Common myeloid progenitor, CD34-positive (primary cell): ENCODE measurements around the gene MOV10.

Experiments
- CTCF ChIA-PET: fragments of 350-600 bp; sonication (Branson Sonifier 250); formaldehyde crosslinking; loops from one replicate; lab custom pipeline; 2021; ENCODE audit warnings: antibody characterized with exemption; lab: Charles Lee
- POLR2A ChIA-PET: fragments of 350-600 bp; sonication (Branson Sonifier 250); formaldehyde crosslinking; loops from one replicate; lab custom pipeline; 2021; ENCODE audit warnings: antibody characterized with exemption; lab: Charles Lee
- DNase-seq, 3 donors: peaks; one replicate each; pipeline versions ENCODE4 v3.0.0 to v3.0.0-alpha.2; 2013
- H3K27ac ChIP-seq, 2 experiments: 1 replicate in 1 of 2; 2 replicates in 1 of 2; pipeline ENCODE4 v1.7.0; 2013; ENCODE audit warnings: inconsistent platforms in 2 of 2, low read length in 2 of 2, mild to moderate bottlenecking in 2 of 2, low read depth in 1 of 2, moderate library complexity in 1 of 2; ENCODE audit not compliant: severe bottlenecking in 2 of 2, insufficient read depth in 1 of 2, poor library complexity in 1 of 2
- H3K27me3 ChIP-seq, 5 experiments: replicated peaks in 2 of 5; 1 replicate in 3 of 5; 2 replicates in 2 of 5; pipeline versions ENCODE4 v1.6.1 to v1.7.0; 2013; ENCODE audit warnings: low read length in 4 of 5, mild to moderate bottlenecking in 2 of 5, moderate library complexity in 2 of 5, inconsistent platforms in 1 of 5; ENCODE audit not compliant: insufficient read depth in 5 of 5, control insufficient read depth in 4 of 5
- H3K36me3 ChIP-seq, 4 experiments: 1 replicate in 2 of 4; 2 replicates in 2 of 4; pipeline versions ENCODE4 v1.6.1 to v1.7.0; 2013; ENCODE audit warnings: low read length in 3 of 4, control low read depth in 1 of 4, mild to moderate bottlenecking in 1 of 4; ENCODE audit not compliant: control insufficient read depth in 4 of 4, insufficient read depth in 4 of 4
- H3K4me1 ChIP-seq, 4 experiments: 1 replicate in 3 of 4; 2 replicates in 1 of 4; pipeline versions ENCODE4 v1.6.1 to v1.7.1; 2013; ENCODE audit warnings: low read length in 3 of 4, mild to moderate bottlenecking in 3 of 4, control low read depth in 1 of 4, inconsistent platforms in 1 of 4, moderate library complexity in 1 of 4; ENCODE audit not compliant: control insufficient read depth in 4 of 4, insufficient read depth in 4 of 4; ENCODE audit errors: control extremely low read depth in 1 of 4
- H3K4me3 ChIP-seq, 7 experiments: 1 replicate in 4 of 7; 2 replicates in 3 of 7; pipeline versions ENCODE4 v1.5.1 to v1.7.0; 2013; ENCODE audit warnings: mild to moderate bottlenecking in 7 of 7, low read length in 6 of 7, moderate library complexity in 6 of 7, inconsistent platforms in 2 of 7, low read depth in 2 of 7, control low read depth in 1 of 7; ENCODE audit not compliant: insufficient read depth in 4 of 7, control insufficient read depth in 1 of 7; ENCODE audit errors: extremely low read depth in 1 of 7
- H3K9me3 ChIP-seq, 5 experiments: 1 replicate in 4 of 5; 2 replicates in 1 of 5; pipeline versions ENCODE4 v1.6.1 to v1.7.1; 2013; ENCODE audit warnings: low read length in 4 of 5, mild to moderate bottlenecking in 2 of 5, inconsistent platforms in 1 of 5, low read depth in 1 of 5, moderate library complexity in 1 of 5; ENCODE audit not compliant: control insufficient read depth in 4 of 5, insufficient read depth in 2 of 5; ENCODE audit errors: control extremely low read depth in 1 of 5
- WGBS: methylation state at CpG from one replicate; pipeline ENCODE4 v1.1.5; 2013; ENCODE audit not compliant: insufficient coverage; 5-methylcytosine and 5-hydroxymethylcytosine counted together

MOV10 gene

GRCh38 chr1:112696578-112697314 is 22.3 kb downstream of the MOV10 start:
- ChIA-PET POLR2A (interaction anchor here (0.6 kb wide), 1 partner anchor 71 kb away, joined by 4 read pairs; no protein-coding TSS in a partner anchor), CTCF (interaction anchor here (0.5 kb wide), 1 partner anchor 144 kb away, joined by 3 read pairs; no protein-coding TSS in a partner anchor)
- Histone ChIP-seq H3K27me3 (no peaks in the 10 kb centered on the region), H3K36me3 (peaks cover 5 to 75% (median 53%) of the 10 kb centered on the region in 4 experiments), H3K4me1 (peaks cover 6 to 31% (median 25%) of the 10 kb centered on the region in 4 experiments), H3K9me3 (no peaks in the 10 kb centered on the region), H3K27ac (no peak overlapping the region), H3K4me3 (no peak overlapping the region)
- no peak for DNase-seq
- 100% methylated on average over 7 of the region's 7 CpGs for WGBS

GRCh38 chr1:112697781-112698201 is 23.3 kb downstream of the MOV10 start:
- Histone ChIP-seq H3K27me3 (no peaks in the 10 kb centered on the region), H3K4me3 (no peak overlapping the region), H3K27ac (no peak overlapping the region), H3K36me3 (peaks cover 5 to 69% (median 49%) of the 10 kb centered on the region in 4 experiments), H3K4me1 (peaks cover 8 to 35% (median 32%) of the 10 kb centered on the region in 4 experiments), H3K9me3 (no peaks in the 10 kb centered on the region)
- ChIA-PET CTCF (interaction anchor here (0.7 to 2.7 kb wide), 2 partner anchors 8 to 12 kb away, joined by 3 to 10 read pairs; no protein-coding TSS in a partner anchor), POLR2A (no interaction called here)
- 93% methylated on average over 3 of the region's 9 CpGs for WGBS
- no peak for DNase-seq

DNA sequence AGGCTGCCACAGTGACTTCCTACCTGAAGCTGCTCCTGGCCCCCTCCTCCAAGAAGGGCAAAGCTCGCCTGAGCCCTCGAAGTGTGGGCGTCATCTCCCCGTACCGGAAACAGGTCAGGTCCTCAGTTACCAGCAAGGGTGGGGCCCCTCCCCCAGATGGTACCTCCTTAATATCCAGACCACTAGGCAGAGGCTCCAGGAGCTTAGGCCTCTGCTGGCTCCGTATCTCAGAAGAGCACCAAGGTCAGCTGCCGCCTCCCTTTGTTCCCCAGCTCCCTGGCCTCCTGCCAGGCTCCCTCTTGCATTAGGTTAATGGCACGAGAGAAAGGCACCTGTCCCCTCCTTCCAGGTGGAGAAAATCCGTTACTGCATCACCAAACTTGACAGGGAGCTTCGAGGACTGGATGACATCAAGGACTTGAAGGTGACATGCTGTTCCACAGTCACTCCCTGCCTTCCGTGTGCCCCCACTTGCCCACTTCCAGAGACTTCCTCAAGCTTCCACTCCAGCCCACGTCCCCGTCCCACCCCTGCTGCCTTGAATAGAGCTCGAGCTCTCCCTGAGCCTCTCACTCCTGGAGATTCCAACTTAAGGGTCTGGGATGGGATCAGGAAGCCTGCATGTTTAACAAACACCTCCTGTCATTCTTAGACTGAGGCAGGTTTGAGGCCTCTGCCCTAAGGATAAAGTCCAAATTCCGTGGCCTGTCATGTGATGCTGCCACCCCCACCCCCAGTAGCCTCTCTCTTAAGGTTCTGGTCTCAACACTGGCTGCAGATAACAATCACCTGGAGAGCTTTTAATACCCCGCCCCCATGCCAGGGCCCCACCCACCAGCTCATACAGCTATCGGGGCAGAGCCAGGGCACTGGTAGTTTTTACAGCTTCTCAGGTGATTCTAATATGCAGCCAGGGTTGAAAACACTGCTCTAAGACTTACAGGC is 24.2 kb downstream of the MOV10 start:
- H3K4me3 ChIP-seq: no peak overlapping the region
- H3K36me3 ChIP-seq: peaks cover 3 to 65% (median 46%) of the 10 kb centered on the region in 4 experiments
- peak overlapping the region in 1 of 2 experiments; percentile 88 for H3K27ac ChIP-seq
- H3K9me3 ChIP-seq: no peaks in the 10 kb centered on the region
- H3K27me3 ChIP-seq: no peaks in the 10 kb centered on the region
- H3K4me1 ChIP-seq: peaks cover 8 to 37% (median 32%) of the 10 kb centered on the region in 4 experiments
- 93% methylated on average over 15 of the region's 17 CpGs for WGBS
- ChIA-PET POLR2A (interaction anchor here (1.4 kb wide), 1 partner anchor 24 kb away, joined by 3 read pairs; the partner anchor contains the start of gene MOV10), CTCF (interaction anchor here (0.8 to 3.0 kb wide), 6 partner anchors 9 to 25 kb away, joined by 3 to 28 read pairs (median 10); partner anchors contain the start of genes MOV10 and PPM1J)
- DNase-seq: no peak

DNA sequence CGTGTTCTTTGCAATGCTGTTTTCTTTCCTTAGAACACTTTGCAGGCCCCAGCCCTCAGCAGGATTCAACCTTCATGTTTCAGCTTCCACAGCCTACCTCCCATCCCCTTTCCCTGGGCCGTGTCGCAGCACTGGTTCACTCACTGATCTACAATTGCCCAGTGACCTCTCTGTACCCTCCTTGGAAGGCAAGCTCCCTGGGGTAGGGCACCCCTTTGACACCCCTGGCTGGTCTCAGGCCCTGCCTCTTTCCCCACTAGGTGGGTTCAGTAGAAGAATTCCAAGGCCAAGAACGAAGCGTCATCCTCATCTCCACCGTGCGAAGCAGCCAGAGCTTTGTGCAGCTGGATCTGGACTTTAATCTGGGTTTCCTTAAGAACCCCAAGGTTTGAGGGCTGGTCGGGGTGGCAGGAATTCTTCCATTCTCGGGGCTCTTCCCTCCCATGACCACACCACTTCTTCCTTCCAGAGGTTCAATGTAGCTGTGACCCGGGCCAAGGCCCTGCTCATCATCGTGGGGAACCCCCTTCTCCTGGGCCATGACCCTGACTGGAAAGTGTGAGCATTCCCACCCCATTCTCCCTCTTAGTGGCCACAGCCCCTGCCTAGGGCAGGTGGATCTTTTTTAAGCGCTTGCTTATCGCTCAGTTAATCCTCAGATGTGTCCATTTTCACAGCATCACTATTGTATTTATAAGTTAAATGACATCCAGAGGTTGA is 25.1 kb downstream of the MOV10 start:
- DNase-seq: no peak
- H3K27me3 ChIP-seq: no peaks in the 10 kb centered on the region
- ChIA-PET POLR2A (interaction anchor here (1.2 to 1.4 kb wide), 2 partner anchors 25 kb away, joined by 3 to 4 read pairs; partner anchors contain the start of gene MOV10), CTCF (interaction anchor here (0.8 to 3.0 kb wide), 6 partner anchors 10 to 26 kb away, joined by 3 to 28 read pairs (median 10); partner anchors contain the start of genes MOV10 and PPM1J)
- H3K36me3 ChIP-seq: peaks cover 3 to 56% (median 41%) of the 10 kb centered on the region in 4 experiments
- peak overlapping the region in 2 of 7 experiments; percentile 14 to 19 for H3K4me3 ChIP-seq
- no peaks in the 10 kb centered on the region for H3K9me3 ChIP-seq
- H3K27ac ChIP-seq: peak overlapping the region; percentile 61 to 88
- 87% methylated on average over 10 of the region's 13 CpGs for WGBS
- H3K4me1 ChIP-seq: peaks cover 8 to 45% (median 36%) of the 10 kb centered on the region in 4 experiments

DNA sequence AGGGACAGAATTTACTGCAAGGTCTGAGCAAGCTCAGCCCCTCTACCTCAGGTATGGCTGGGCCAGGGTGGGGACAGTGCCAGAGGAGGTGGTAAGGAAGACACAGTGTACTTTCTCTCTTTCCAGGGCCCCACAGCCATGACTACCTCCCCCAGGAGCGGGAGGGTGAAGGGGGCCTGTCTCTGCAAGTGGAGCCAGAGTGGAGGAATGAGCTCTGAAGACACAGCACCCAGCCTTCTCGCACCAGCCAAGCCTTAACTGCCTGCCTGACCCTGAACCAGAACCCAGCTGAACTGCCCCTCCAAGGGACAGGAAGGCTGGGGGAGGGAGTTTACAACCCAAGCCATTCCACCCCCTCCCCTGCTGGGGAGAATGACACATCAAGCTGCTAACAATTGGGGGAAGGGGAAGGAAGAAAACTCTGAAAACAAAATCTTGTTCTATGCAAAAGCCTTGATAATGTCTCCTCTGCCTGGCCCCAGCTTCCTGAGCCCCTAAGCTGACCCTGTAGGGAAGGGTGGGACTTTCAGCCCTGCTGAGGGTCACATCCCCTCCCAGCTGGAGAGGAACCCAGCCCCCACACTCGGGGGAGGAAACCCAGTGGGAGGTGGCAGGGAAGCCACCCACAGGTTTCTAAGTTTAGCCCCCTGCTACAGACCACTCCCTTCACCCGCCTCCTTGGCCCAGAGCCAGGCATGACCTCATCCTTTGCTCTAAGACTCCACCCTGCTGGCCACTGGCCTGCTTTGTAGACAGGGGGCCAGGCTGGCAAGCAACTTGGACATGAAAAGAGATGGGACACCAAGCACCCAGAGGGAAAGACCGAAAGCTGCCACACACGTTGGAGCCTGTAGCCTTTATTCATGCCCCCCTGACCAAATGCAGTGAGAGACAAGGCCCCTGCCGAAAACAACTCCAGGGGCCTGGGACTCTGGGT is 26.1 kb downstream of the MOV10 start:
- 22% methylated on average over 6 of the region's 7 CpGs for WGBS
- ChIA-PET POLR2A (interaction anchor here (1.2 kb wide), 1 partner anchor 26 kb away, joined by 4 read pairs; the partner anchor contains the start of gene MOV10), CTCF (interaction anchor here (1.0 to 3.0 kb wide), 6 partner anchors 10 to 51 kb away, joined by 3 to 28 read pairs (median 10); partner anchors contain the start of genes MOV10 and PPM1J)
- peak overlapping the region; percentile 61 to 88 for H3K27ac ChIP-seq
- H3K27me3 ChIP-seq: no peaks in the 10 kb centered on the region
- peak; percentile 92 to 96 (median 96) for DNase-seq
- peaks cover 0 to 47% (median 33%) of the 10 kb centered on the region in 4 experiments for H3K36me3 ChIP-seq
- peak overlapping the region in 5 of 7 experiments; percentile 13 to 53 (median 36) for H3K4me3 ChIP-seq
- peaks cover 11 to 55% (median 46%) of the 10 kb centered on the region in 4 experiments for H3K4me1 ChIP-seq
- H3K9me3 ChIP-seq: no peaks in the 10 kb centered on the region
